ENCODE results near the gene CELSR2. TPM values are rescaled to one million over a fixed set of nuclear protein-coding genes. Genes with fewer than 3 reads are reported as not detected.

CELSR2 gene, protein sequence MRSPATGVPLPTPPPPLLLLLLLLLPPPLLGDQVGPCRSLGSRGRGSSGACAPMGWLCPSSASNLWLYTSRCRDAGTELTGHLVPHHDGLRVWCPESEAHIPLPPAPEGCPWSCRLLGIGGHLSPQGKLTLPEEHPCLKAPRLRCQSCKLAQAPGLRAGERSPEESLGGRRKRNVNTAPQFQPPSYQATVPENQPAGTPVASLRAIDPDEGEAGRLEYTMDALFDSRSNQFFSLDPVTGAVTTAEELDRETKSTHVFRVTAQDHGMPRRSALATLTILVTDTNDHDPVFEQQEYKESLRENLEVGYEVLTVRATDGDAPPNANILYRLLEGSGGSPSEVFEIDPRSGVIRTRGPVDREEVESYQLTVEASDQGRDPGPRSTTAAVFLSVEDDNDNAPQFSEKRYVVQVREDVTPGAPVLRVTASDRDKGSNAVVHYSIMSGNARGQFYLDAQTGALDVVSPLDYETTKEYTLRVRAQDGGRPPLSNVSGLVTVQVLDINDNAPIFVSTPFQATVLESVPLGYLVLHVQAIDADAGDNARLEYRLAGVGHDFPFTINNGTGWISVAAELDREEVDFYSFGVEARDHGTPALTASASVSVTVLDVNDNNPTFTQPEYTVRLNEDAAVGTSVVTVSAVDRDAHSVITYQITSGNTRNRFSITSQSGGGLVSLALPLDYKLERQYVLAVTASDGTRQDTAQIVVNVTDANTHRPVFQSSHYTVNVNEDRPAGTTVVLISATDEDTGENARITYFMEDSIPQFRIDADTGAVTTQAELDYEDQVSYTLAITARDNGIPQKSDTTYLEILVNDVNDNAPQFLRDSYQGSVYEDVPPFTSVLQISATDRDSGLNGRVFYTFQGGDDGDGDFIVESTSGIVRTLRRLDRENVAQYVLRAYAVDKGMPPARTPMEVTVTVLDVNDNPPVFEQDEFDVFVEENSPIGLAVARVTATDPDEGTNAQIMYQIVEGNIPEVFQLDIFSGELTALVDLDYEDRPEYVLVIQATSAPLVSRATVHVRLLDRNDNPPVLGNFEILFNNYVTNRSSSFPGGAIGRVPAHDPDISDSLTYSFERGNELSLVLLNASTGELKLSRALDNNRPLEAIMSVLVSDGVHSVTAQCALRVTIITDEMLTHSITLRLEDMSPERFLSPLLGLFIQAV (N-terminal part only)
- total RNA-seq = 1 to 10 TPM; 7.1 to 9.7 (median 7.4) TPM
- total RNA-seq (2013) = 1.6 TPM

DNA sequence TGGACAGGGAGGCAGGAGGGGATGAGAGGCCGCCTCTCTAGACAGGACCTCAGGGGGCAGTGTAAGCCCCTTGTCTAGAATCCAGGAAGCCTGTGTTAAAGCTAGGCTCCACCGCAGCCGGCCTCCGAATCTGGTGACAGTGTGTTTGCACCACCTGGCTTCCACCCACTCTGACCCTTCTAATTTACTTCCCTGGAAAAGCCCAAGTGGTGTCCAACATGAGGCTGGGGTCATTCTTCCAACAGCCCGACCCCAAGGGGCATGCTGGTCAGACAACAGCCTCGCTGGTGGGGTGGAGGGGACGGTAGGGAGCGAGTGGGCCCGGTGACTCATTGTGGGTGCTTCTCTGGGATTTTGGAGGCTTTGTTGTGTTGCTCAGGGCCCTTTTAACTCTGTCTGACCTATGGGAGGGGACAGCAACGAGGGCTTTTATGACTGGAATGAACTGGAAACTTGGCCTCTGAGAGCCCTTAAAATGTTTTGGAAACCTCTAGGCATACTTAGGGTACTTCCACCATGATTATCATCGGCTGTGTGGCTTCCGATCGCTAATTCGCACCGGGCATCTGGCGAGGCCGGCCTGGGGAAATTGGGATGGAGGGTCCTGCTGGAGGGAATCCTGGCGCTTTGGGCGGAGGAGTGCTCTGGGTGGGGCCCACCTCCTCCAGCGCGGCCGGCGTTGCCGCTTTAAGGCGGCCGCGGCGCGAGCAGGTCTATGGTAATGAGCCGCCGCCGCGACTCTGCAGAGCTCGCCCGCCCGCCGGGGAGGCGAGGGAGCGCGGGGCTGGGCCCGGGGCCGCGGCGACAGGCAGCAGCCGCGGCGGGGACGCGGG, at the start of gene CELSR2:
Gene CELSR2, plus strand, starts transcription at position 743 of the 833 bp plus-strand sequence. CDS start 541 bp downstream, outside the sequence.
- peak within 1 kb of the TSS; percentile 78 for H3K4me3 Mint-ChIP-seq
- H3K9me3 Mint-ChIP-seq = no peaks in the 10 kb centered on the region
- peaks cover 24% of the 10 kb centered on the region for H3K4me1 ChIP-seq (ENCODE audit: control insufficient read depth, insufficient read depth, low read length)
- peak within 1 kb of the TSS; percentile 26 for H3K4me3 ChIP-seq (ENCODE audit: low read length)
- no peak within 1 kb of the TSS for H3K27ac ChIP-seq (ENCODE audit: low read length)
- peaks cover 0 to 28% of the 10 kb centered on the region in 2 donors for H3K4me1 Mint-ChIP-seq
- TF ChIP-seq, protein P1, sequence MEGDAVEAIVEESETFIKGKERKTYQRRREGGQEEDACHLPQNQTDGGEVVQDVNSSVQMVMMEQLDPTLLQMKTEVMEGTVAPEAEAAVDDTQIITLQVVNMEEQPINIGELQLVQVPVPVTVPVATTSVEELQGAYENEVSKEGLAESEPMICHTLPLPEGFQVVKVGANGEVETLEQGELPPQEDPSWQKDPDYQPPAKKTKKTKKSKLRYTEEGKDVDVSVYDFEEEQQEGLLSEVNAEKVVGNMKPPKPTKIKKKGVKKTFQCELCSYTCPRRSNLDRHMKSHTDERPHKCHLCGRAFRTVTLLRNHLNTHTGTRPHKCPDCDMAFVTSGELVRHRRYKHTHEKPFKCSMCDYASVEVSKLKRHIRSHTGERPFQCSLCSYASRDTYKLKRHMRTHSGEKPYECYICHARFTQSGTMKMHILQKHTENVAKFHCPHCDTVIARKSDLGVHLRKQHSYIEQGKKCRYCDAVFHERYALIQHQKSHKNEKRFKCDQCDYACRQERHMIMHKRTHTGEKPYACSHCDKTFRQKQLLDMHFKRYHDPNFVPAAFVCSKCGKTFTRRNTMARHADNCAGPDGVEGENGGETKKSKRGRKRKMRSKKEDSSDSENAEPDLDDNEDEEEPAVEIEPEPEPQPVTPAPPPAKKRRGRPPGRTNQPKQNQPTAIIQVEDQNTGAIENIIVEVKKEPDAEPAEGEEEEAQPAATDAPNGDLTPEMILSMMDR (IDR thresholded peaks at IDR 0.05) = no peak
- ATAC-seq (peak; percentile 87 to 96 (median 96)), DNase-seq (peak; percentile 58 to 82)
- intact Hi-C loops (cut with micrococcal nuclease) = loop anchor here (1.0 to 5.0 kb wide), 2 partner anchors 34 to 233 kb away; partner anchors contain the start of genes ATXN7L2 and PSRC1
- peaks cover 11% of the 10 kb centered on the region for H3K27me3 ChIP-seq (ENCODE audit: control insufficient read depth, insufficient read depth, low read length)
- no peaks in the 10 kb centered on the region for H3K36me3 ChIP-seq (ENCODE audit: control insufficient read depth, insufficient read depth, low read length)
- 15% methylated on average over 49 of the region's 49 CpGs for WGBS (ENCODE audit: insufficient coverage)
- H3K36me3 Mint-ChIP-seq = no peaks in the 10 kb centered on the region
- H3K27ac Mint-ChIP-seq = peak within 1 kb of the TSS in 1 of 2 donors; percentile 64
- peaks cover 9 to 14% of the 10 kb centered on the region in 2 donors for H3K27me3 Mint-ChIP-seq (ENCODE audit: low read depth in 2 of 2)
- no peaks in the 10 kb centered on the region for H3K9me3 ChIP-seq (ENCODE audit: control insufficient read depth, insufficient read depth, low read length)

DNA sequence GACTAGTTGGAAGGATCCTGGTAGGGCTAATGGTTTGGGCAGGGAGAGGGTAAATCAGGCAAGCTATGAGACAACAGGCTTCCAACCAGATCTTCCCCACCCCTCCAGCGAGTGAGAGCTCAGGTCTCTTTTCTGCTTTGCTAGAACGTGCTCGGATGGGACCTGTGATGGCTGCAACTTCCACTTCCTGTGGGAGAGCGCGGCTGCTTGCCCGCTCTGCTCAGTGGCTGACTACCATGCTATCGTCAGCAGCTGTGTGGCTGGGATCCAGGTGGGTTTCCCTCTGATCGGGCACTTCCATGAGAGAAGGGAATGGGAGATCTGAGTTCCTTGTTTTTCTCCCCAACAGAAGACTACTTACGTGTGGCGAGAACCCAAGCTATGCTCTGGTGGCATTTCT, 49.6 kb upstream of the CELSR2 start:
- no peak overlapping the region for H3K27ac Mint-ChIP-seq
- Histone ChIP-seq H3K9me3 (ENCODE audit: control insufficient read depth, insufficient read depth, low read length) (no peaks in the 10 kb centered on the region), H3K36me3 (ENCODE audit: control insufficient read depth, insufficient read depth, low read length) (no peaks in the 10 kb centered on the region), H3K27ac (ENCODE audit: low read length) (no peak overlapping the region), H3K4me3 (ENCODE audit: low read length) (no peak overlapping the region), H3K27me3 (ENCODE audit: control insufficient read depth, insufficient read depth, low read length) (no peaks in the 10 kb centered on the region), H3K4me1 (ENCODE audit: control insufficient read depth, insufficient read depth, low read length) (peaks cover 7% of the 10 kb centered on the region)
- TF ChIP-seq, protein P1 (IDR thresholded peaks at IDR 0.05) = no peak
- WGBS (ENCODE audit: insufficient coverage) = 28% methylated on average over 10 of the region's 10 CpGs
- intact Hi-C loops (cut with micrococcal nuclease) = no loop called here
- H3K4me3 Mint-ChIP-seq = no peak overlapping the region
- peaks cover 0 to 15% of the 10 kb centered on the region in 2 donors for H3K4me1 Mint-ChIP-seq
- ATAC-seq (peak in 2 of 3 donors; percentile 34 to 65), DNase-seq (peak in 1 of 2 donors; percentile 39)
- H3K9me3 Mint-ChIP-seq = no peaks in the 10 kb centered on the region
- H3K36me3 Mint-ChIP-seq = no peaks in the 10 kb centered on the region
- peaks cover 8 to 11% of the 10 kb centered on the region in 2 donors for H3K27me3 Mint-ChIP-seq (ENCODE audit: low read depth in 2 of 2)

DNA sequence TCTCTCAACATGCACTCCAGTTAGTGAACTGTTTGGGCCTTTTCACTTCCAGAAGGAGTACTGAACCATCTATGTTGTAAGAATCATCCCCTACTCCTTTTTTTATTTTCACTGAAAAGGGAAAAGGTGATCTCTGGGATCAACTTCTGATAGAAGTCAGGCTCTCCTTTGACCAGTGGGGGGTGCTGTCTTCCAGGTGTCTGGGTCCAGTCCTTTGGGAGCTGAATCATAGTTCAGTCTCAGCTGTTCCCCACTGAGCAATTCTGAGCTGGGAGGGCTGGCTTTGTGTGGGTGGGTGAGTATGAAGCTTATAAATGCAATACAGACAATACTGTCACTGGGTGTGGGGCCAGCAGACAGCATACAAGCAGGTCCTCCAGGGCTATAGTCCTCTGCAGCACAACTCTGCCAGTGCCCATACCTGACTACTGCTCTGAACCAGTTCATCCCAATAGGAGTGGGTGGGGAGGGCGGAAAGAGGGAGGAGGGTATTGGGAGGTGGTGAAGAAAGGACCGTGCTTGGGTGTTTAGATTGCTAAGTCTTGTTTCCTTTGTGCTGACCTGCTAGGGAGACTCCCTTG, 48.1 kb upstream of the CELSR2 start:
- no peaks in the 10 kb centered on the region for H3K9me3 ChIP-seq (ENCODE audit: control insufficient read depth, insufficient read depth, low read length)
- TF ChIP-seq, protein P1 (IDR thresholded peaks at IDR 0.05) = peak; percentile 20
- intact Hi-C loops (cut with micrococcal nuclease) = loop anchor here (1.0 kb wide), 1 partner anchor 331 kb away; no protein-coding TSS in a partner anchor
- H3K4me1 Mint-ChIP-seq = peaks cover 0 to 15% of the 10 kb centered on the region in 2 donors
- peaks cover 7% of the 10 kb centered on the region for H3K4me1 ChIP-seq (ENCODE audit: control insufficient read depth, insufficient read depth, low read length)
- no peak overlapping the region for H3K4me3 Mint-ChIP-seq
- H3K27ac Mint-ChIP-seq = no peak overlapping the region
- WGBS (ENCODE audit: insufficient coverage) = 72% methylated on average over 2 of the region's 2 CpGs
- H3K36me3 ChIP-seq (ENCODE audit: control insufficient read depth, insufficient read depth, low read length) = no peaks in the 10 kb centered on the region
- no peaks in the 10 kb centered on the region for H3K27me3 ChIP-seq (ENCODE audit: control insufficient read depth, insufficient read depth, low read length)
- H3K4me3 ChIP-seq (ENCODE audit: low read length) = no peak overlapping the region
- H3K36me3 Mint-ChIP-seq = no peaks in the 10 kb centered on the region
- H3K9me3 Mint-ChIP-seq = no peaks in the 10 kb centered on the region
- no peak overlapping the region for H3K27ac ChIP-seq (ENCODE audit: low read length)
- ATAC-seq (peak in 1 of 3 donors; percentile 29), DNase-seq (peak in 1 of 2 donors; percentile 43)
- H3K27me3 Mint-ChIP-seq (ENCODE audit: low read depth in 2 of 2) = peaks cover 8 to 11% of the 10 kb centered on the region in 2 donors

All from natural killer cell (primary cell).